GM12864 (cell line): Measurements from ENCODE around the gene PRICKLE2.

Experiments
- DNase-seq: peaks from one replicate; pipeline ENCODE4 v3.0.0-alpha.2; 2011; ENCODE audit warnings: low read depth
- H3K4me3 ChIP-seq: 2 replicates; pipeline ENCODE4 v1.5.1; 2011; ENCODE audit warnings: mild to moderate bottlenecking, low read depth, low read length, control low read depth
- CTCF ChIP-seq: IDR thresholded peaks from 2 replicates; pipeline ENCODE4 v1.5.1; 2011; ENCODE audit warnings: low read depth, mild to moderate bottlenecking, moderate library complexity, low read length, control low read depth, inconsistent platforms; ENCODE audit errors: missing control alignments

PRICKLE2 gene

GRCh38 chr3:64203969-64204908, 21.0 kb downstream of the PRICKLE2 start:
- DNase-seq, result no peak
- no peak overlapping the region for H3K4me3 ChIP-seq
- no peak for TF ChIP-seq CTCF

- DNase-seq, result no peak
- no peak overlapping the region for H3K4me3 ChIP-seq
- TF ChIP-seq CTCF, result no peak
These were observed 22.1 kb downstream of the PRICKLE2 start for GRCh38 chr3:64203216-64203615.

GRCh38 chr3:64199932-64200331, 25.3 kb downstream of the PRICKLE2 start:
- no peak for TF ChIP-seq CTCF
- DNase-seq, result no peak
- H3K4me3 ChIP-seq, result no peak overlapping the region

- H3K4me3 ChIP-seq, result no peak overlapping the region
- DNase-seq, result no peak
- TF ChIP-seq CTCF, result no peak
These were observed 28.9 kb downstream of the PRICKLE2 start for GRCh38 chr3:64196236-64196929.

GRCh38 chr3:64195789-64196188, 29.5 kb downstream of the PRICKLE2 start:
- no peak overlapping the region for H3K4me3 ChIP-seq
- no peak for TF ChIP-seq CTCF
- DNase-seq, result no peak

- H3K4me3 ChIP-seq, result no peak overlapping the region
- DNase-seq, result no peak
- no peak for TF ChIP-seq CTCF
These were observed 33.4 kb downstream of the PRICKLE2 start for GRCh38 chr3:64191822-64192221.
